Spleen (tissue), 11 donors: ENCODE data around the gene LOXL3. TPM values are rescaled to one million over a fixed set of nuclear protein-coding genes. Genes with fewer than 3 reads are reported as not detected.

Experiments
- DNase-seq: peaks from one replicate; pipeline ENCODE4 v3.0.0-alpha.2; 2020
- H3K27ac ChIP-seq, 8 donors: fragments of 200-600 bp; sonication (generic) in 7 of 8; 1 replicate in 4 of 8; 2 replicates in 4 of 8; pipeline versions ENCODE4 v1.5.0 to v1.8.0; 2016 to 2021; ENCODE audit warnings: inconsistent platforms in 4 of 8, mild to moderate bottlenecking in 4 of 8, moderate library complexity in 1 of 8
- H3K27me3 ChIP-seq, 7 donors: fragments of 200-600 bp; sonication (generic) in 6 of 7; replicated peaks in 1 of 7; 1 replicate in 4 of 7; 2 replicates in 3 of 7; pipeline versions ENCODE4 v1.5.0 to v1.8.0; 2016 to 2021; ENCODE audit warnings: inconsistent platforms in 3 of 7, mild to moderate bottlenecking in 1 of 7
- H3K36me3 ChIP-seq, 6 donors: fragments of 200-600 bp; sonication (generic) in 5 of 6; 1 replicate in 4 of 6; 2 replicates in 2 of 6; pipeline versions ENCODE4 v1.5.0 to v1.8.0; 2016 to 2021; ENCODE audit warnings: inconsistent platforms in 2 of 6
- H3K4me1 ChIP-seq, 6 donors: fragments of 200-600 bp; sonication (generic) in 5 of 6; 1 replicate in 3 of 6; 2 replicates in 3 of 6; pipeline versions ENCODE4 v1.5.0 to v1.8.0; 2016 to 2021; ENCODE audit warnings: inconsistent platforms in 3 of 6
- H3K4me3 ChIP-seq, 8 donors: fragments of 200-600 bp; sonication (generic) in 7 of 8; 1 replicate in 4 of 8; 2 replicates in 4 of 8; pipeline versions ENCODE4 v1.5.0 to v1.8.0; 2016 to 2021; ENCODE audit warnings: inconsistent platforms in 4 of 8, mild to moderate bottlenecking in 4 of 8, moderate library complexity in 2 of 8
- H3K9me3 ChIP-seq, 8 donors: fragments of 200-600 bp; sonication (generic) in 7 of 8; 1 replicate in 4 of 8; 2 replicates in 4 of 8; pipeline versions ENCODE4 v1.5.0 to v1.8.0; 2016 to 2021; ENCODE audit warnings: inconsistent platforms in 4 of 8
- POLR2A ChIP-seq, 3 donors: fragments of 450-650 bp; IDR thresholded peaks; one replicate each; pipeline ENCODE4 v1.5.1; 2017; ENCODE audit warnings: antibody characterized with exemption in 3 of 3, mild to moderate bottlenecking in 1 of 3
- POLR2AphosphoS5 ChIP-seq, 3 donors: sonication (generic); formaldehyde crosslinking; IDR thresholded peaks; one replicate each; pipeline ENCODE4 v1.5.1; 2017; ENCODE audit warnings: antibody characterized with exemption in 3 of 3
- WGBS, 5 donors: extraction: QIAGEN DNeasy Blood & Tissue Kit in 3 of 5; methylation state at CpG; one replicate each; pipeline versions ENCODE4 v1.1.5 to v1.1.7; 2013 to 2018; 5-methylcytosine and 5-hydroxymethylcytosine counted together
- intact Hi-C: fragments of 100-400 bp; cut with DNase I; formaldehyde crosslinking; loops from one replicate; pipeline ENCODE4 v1.15.0; 2023; ENCODE audit warnings: low total_unique reads
- polyA plus RNA-seq, 3 donors: library from polyadenylated mRNA; stranded (reverse); fragments of 200-250 nt; gene quantifications; one replicate each; pipeline ENCODE4 v1.2.1, GENCODE V29; 2013
- total RNA-seq, 7 donors: library from RNA; depleted of rRNA in 3 of 7; stranded (reverse); fragments of >200 nt in 3 of 7; fragmentation: NEBNext Ultra II Directional in 4 of 7; extraction: Animal tissue kit (Norgen Biotek cat#: 25700) in 4 of 7; gene quantifications; one replicate each; pipeline versions ENCODE4 v1.1.0 to v1.2.1, GENCODE V29; 2016 to 2021
- TF ChIP-seq, protein P1 (sequence below), 11 experiments: fragments of 200-600 bp in 7 of 11; fragments of 450-650 bp in 4 of 11; sonication (generic) in 4 of 11; IDR thresholded peaks in 8 of 11; conservative IDR thresholded peaks in 3 of 11; 1 replicate in 7 of 11; 2 replicates in 4 of 11; pipeline versions ENCODE4 v1.4.0 to v1.8.0; 2016 to 2021; ENCODE audit warnings: antibody characterized with exemption in 11 of 11, inconsistent platforms in 4 of 11, mild to moderate bottlenecking in 1 of 11
- donor health status: healthy with polysubstance abuse.
- donor health status: DM: no; HTN: no; CAD: no; lungs with moderate emphysema.
- donor health status: DM: no; HTN: no; CAD: no.
- donor health status: Bipolar disorder and iron deficiency.
- donor health status: healthy.
- donor health status: DM: no; HTN: no; CAD: no.
- donor health status: DM: yes; HTN: yes; CAD: no.

The LOXL3 gene
- total and polyA plus RNA-seq, 10 donors: 1.8 to 27.4 (median 15.9) TPM

GRCh38 chr2:74511104-74511989 is 42.4 kb downstream of the LOXL3 start:
- Histone ChIP-seq H3K36me3 (peaks cover 0 to under 1% (median 0%) of the 10 kb centered on the region in 6 donors), H3K27ac (no peak overlapping the region), H3K9me3 (no peaks in the 10 kb centered on the region), H3K27me3 (peaks cover 23 to 66% (median 57%) of the 10 kb centered on the region in 7 donors), H3K4me1 (peaks cover 27 to 51% (median 46%) of the 10 kb centered on the region in 6 donors), H3K4me3 (no peak overlapping the region)
- 37 to 49% (median 43%) methylated on average over 11 of the region's 11 CpGs for WGBS, 5 donors
- TF ChIP-seq POLR2AphosphoS5 (IDR thresholded peaks at IDR 0.05): no peak
- TF ChIP-seq POLR2A (IDR thresholded peaks at IDR 0.05): no peak
- TF ChIP-seq, protein P1, sequence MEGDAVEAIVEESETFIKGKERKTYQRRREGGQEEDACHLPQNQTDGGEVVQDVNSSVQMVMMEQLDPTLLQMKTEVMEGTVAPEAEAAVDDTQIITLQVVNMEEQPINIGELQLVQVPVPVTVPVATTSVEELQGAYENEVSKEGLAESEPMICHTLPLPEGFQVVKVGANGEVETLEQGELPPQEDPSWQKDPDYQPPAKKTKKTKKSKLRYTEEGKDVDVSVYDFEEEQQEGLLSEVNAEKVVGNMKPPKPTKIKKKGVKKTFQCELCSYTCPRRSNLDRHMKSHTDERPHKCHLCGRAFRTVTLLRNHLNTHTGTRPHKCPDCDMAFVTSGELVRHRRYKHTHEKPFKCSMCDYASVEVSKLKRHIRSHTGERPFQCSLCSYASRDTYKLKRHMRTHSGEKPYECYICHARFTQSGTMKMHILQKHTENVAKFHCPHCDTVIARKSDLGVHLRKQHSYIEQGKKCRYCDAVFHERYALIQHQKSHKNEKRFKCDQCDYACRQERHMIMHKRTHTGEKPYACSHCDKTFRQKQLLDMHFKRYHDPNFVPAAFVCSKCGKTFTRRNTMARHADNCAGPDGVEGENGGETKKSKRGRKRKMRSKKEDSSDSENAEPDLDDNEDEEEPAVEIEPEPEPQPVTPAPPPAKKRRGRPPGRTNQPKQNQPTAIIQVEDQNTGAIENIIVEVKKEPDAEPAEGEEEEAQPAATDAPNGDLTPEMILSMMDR (IDR thresholded peaks at IDR 0.05 in 8 of 11, conservative IDR thresholded peaks at IDR 0.05 in 3 of 11): no peak
- DNase-seq: peak; percentile 31
- intact Hi-C loops: no loop called here

DNA sequence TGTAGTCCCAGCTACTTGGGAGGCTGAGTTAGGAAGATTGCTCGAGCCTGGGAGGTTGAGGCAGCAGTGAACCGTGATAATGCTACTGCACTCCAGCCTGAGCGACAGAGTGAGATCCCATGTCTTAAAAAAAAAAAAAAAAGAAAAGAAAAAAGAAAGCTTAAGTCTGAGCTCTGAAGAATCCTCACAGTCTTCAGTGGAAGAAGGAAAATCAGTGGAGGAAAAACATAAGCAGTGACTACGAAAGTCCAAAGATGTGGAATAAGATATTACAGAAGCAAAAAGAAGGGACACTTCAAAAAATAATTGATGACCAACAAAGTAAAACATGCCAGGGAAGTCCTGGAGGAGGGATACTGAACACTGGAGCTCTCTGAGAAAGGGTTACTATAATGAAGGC is 43.5 kb downstream of the LOXL3 start:
- 80 to 92% (median 89%) methylated on average over 4 of the region's 4 CpGs for WGBS, 5 donors
- Histone ChIP-seq H3K36me3 (peaks cover 0 to 11% (median 7%) of the 10 kb centered on the region in 6 donors), H3K4me3 (no peak overlapping the region), H3K27ac (no peak overlapping the region), H3K9me3 (no peaks in the 10 kb centered on the region), H3K27me3 (peaks cover 14 to 55% (median 46%) of the 10 kb centered on the region in 7 donors), H3K4me1 (peaks cover 27 to 51% (median 46%) of the 10 kb centered on the region in 6 donors)
- intact Hi-C loops: no loop called here
- DNase-seq: no peak
- TF ChIP-seq POLR2AphosphoS5 (IDR thresholded peaks at IDR 0.05) (no peak), POLR2A (IDR thresholded peaks at IDR 0.05) (no peak)
- TF ChIP-seq, protein P1 (IDR thresholded peaks at IDR 0.05 in 8 of 11, conservative IDR thresholded peaks at IDR 0.05 in 3 of 11): no peak

DNA sequence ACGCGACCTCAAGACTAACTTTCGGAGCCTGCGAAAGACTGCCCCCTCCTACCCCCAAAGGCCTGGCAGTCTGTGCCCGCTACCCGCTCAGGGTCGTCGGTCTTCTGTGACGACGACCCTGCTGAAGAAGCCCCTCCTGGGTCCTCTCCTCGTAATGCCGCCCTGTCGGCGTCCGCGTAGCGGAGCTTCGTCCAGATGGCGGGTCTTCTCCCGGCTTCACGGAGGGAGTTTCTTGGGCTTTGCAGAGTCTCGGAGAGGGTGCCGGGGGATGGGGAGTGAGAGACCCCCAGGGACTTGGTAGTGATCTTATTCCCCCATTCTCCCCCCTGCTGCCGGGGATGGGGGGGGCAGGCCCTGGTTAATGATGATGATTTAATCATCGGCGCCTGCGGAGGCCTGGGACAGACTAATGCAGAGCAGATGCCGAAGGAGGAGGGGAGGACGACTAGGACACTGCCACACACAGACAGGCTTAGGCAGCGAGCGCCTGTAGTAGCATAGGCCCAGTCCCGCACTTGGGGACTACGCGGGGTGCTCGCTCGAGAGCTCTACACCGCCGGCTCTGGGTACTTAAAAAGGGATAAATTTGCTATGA is 45.7 kb downstream of the LOXL3 start:
- H3K4me3 ChIP-seq: peak overlapping the region; percentile 60 to 90 (median 62)
- WGBS, 5 donors: 14 to 17% (median 15%) methylated on average over 29 to 38 of the region's 38 CpGs
- intact Hi-C loops: no loop called here
- DNase-seq: peak; percentile 88
- peaks cover 2 to 46% (median 25%) of the 10 kb centered on the region in 7 donors for H3K27me3 ChIP-seq
- TF ChIP-seq POLR2AphosphoS5 (IDR thresholded peaks at IDR 0.05) (no peak), POLR2A (IDR thresholded peaks at IDR 0.05) (no peak)
- TF ChIP-seq, protein P1 (IDR thresholded peaks at IDR 0.05 in 8 of 11, conservative IDR thresholded peaks at IDR 0.05 in 3 of 11): no peak
- peaks cover 19 to 51% (median 47%) of the 10 kb centered on the region in 6 donors for H3K4me1 ChIP-seq
- peak overlapping the region; percentile 97 to 100 (median 99) for H3K27ac ChIP-seq
- peaks cover 0 to 23% (median 16%) of the 10 kb centered on the region in 6 donors for H3K36me3 ChIP-seq
- no peaks in the 10 kb centered on the region for H3K9me3 ChIP-seq
